Activated CD4-positive, alpha-beta T cell treated with anti-CD3 and anti-CD28 coated beads, Interleukin-2, amount 50 U/mL, for 4 hours (primary cell): ENCODE results near the gene MYO15B.
A peak's percentile ranks its signal among the peaks of the same experiment; 100 is the strongest.

ENCODE experiments used
- DNase-seq, 2 experiments: peaks; one replicate each; pipeline ENCODE4 v3.0.0-alpha.2; 2020

MYO15B gene

GRCh38 chr17:75587675-75588595, at the start of gene MYO15B:
Gene MYO15B (plus strand): TSS chr17:75587800. CDS start chr17:75588058, 258 bp downstream.
- DNase-seq: peak; percentile 46 to 47

GRCh38 chr17:75539967-75540729, 47.5 kb upstream of the MYO15B start:
- no peak for DNase-seq

- DNase-seq: no peak
These were observed 46.6 kb upstream of the MYO15B start for GRCh38 chr17:75540923-75541503.

- DNase-seq: no peak
These were observed 45.4 kb upstream of the MYO15B start for GRCh38 chr17:75542229-75542628.

GRCh38 chr17:75542728-75543336, 44.8 kb upstream of the MYO15B start:
- no peak for DNase-seq

GRCh38 chr17:75544250-75544649, 43.4 kb upstream of the MYO15B start:
- no peak for DNase-seq

- no peak for DNase-seq
These were observed 41.4 kb upstream of the MYO15B start for GRCh38 chr17:75546181-75546580.

- no peak for DNase-seq
These were observed 40.5 kb upstream of the MYO15B start for GRCh38 chr17:75547091-75547490.

- DNase-seq: no peak
These were observed 38.8 kb upstream of the MYO15B start for GRCh38 chr17:75548813-75549212.

GRCh38 chr17:75549246-75550138, 38.1 kb upstream of the MYO15B start:
- no peak for DNase-seq

- no peak for DNase-seq
These were observed 37.5 kb upstream of the MYO15B start for GRCh38 chr17:75550139-75550465.

- no peak for DNase-seq
These were observed 36.3 kb upstream of the MYO15B start for GRCh38 chr17:75551266-75551665.

- no peak for DNase-seq
These were observed 34.9 kb upstream of the MYO15B start for GRCh38 chr17:75552425-75553294.

- no peak for DNase-seq
These were observed 34.1 kb upstream of the MYO15B start for GRCh38 chr17:75553295-75554110.

- DNase-seq: no peak
These were observed 31.9 kb upstream of the MYO15B start for GRCh38 chr17:75555679-75556153.

- no peak for DNase-seq
These were observed 30.3 kb upstream of the MYO15B start for GRCh38 chr17:75557075-75557851.

- no peak for DNase-seq
These were observed 29.5 kb upstream of the MYO15B start for GRCh38 chr17:75557852-75558665.
